HG03280 (cell line): ENCODE results near the gene APLF.
A peak's percentile ranks its signal among the peaks of the same experiment; 100 is the strongest.
"Not testable (repeated sequence)": the region's sequence is repeated elsewhere in the genome, so short reads cannot be mapped to it uniquely, and the experiment has no call there.

Experiments
- ATAC-seq: cut with Tn5 transposase; IDR thresholded peaks from one replicate; pipeline ENCODE4 v1.9.1; 2021; ENCODE audit warnings: mild to moderate bottlenecking, moderate library complexity; ENCODE audit not compliant: unreplicated experiment

Gene APLF

DNA sequence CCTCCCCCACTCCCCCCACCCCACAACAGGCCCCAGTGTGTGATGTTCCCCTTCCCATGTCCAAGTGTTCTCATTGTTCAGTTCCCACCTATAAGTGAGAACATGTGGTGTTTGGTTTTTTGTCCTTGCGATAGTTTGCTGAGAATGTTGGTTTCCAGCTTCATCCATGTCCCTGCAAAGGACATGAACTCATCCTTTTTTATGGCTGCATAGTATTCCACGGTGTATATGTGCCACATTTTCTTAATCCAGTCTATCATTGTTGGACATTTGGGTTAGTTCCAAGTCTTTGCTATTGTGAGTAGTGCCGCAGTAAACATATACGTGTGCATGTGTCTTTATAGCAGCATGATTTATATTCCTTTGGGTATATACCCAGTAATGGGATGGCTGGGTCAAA, 103.0 kb downstream of the APLF start:
- ATAC-seq = not testable (repeated sequence)

DNA sequence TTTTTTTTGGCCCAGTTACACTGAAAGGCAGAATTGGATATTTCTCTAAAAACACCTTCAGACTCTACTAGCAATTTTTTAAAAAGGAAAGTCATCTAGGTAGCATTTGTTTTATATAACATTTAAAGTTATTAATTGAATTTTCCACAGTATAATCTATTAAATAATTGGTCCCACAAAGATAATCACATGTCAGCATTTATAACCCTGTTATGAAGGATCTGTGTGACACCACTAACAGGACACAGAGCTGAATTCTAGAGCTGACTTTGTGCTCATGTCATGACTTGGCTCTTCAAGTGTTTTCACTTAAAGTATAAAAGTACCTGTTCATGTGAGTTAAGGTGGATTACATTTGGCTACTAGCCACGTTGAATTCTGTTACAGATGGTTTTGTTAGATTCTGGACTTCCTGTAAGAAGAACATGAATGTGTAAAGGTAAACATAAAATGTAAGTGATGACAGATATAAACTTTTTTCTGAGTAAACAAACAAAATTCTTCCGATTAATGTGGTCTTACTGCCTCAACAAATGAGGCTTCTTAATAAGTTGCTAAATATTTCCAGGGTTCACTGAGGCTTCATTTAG, 106.9 kb downstream of the APLF start:
- no peak for ATAC-seq

DNA sequence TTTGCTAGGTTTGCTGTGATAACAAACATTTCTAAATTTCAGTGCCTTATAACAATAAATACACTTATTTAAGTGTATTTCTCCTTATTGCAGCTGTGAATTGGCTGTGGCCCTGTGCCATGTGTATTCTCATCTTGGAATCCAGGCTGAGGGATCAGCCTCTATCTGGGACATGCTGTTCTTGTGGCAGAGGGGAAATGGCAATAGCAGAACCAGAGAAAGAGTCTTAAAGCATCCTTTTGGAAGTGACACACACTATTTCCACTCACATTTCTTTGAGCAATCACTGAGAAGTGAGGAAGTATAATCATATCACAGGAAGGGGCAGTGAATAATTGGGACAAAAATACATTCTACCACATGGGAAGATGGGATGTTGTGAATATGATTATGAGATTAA, 109.8 kb downstream of the APLF start:
- ATAC-seq = no peak

DNA sequence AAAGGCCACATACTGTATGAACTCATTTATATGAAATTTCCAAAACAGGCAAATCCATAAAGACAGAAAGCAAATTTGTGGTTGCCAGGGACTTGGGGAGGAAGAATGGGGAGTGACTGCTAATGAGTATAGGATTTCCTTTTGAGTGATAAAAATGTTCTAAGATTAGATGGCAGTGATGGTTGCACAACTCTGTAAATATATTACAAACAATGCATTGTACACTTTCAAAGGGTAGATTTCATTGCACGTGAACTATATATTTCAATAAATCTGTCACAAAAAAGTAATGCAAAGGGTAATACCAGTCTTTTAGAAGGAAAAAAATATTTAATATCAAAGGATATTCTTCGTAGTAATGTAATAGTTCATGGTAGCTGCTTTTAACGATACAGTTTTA, 112.3 kb downstream of the APLF start:
- no peak for ATAC-seq

DNA sequence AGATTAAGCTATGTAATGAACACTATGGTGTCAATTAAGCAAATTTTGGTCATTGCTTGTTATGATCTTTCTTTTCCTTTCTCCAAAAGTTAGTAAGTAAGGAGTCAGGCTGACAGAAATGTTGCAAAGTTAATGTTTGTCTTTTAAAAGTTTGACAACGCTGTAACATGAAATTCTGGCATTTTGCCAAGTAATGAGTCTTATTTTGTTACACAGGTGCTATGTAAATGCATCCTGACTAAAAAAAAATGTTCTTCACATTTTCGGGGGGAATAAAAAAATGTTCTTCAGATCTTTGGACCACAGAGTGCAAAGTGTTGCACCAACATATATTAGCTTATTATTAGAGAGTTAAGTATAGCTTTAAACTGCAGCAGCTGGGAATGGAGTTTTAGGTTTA, 121.2 kb downstream of the APLF start:
- ATAC-seq = no peak

DNA sequence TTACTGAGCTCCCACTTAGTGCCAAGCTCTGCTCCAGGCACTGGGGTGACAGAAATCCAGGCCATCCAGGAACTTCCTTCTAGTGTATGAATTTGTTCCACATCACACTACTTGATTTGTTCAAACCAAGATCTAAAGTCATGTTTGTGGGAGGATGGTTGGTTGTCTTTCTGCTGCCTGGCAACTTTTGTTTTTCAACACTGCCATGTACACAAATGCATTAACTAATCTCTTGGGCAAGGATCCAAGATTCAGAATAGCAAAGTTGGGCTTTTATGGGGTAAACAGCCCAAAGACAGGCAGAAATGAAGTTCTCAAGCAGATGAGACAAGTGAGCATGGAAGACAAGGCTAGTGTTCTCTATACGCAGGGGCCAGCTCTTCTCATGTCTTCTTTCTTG, 122.6 kb downstream of the APLF start:
- no peak for ATAC-seq

DNA sequence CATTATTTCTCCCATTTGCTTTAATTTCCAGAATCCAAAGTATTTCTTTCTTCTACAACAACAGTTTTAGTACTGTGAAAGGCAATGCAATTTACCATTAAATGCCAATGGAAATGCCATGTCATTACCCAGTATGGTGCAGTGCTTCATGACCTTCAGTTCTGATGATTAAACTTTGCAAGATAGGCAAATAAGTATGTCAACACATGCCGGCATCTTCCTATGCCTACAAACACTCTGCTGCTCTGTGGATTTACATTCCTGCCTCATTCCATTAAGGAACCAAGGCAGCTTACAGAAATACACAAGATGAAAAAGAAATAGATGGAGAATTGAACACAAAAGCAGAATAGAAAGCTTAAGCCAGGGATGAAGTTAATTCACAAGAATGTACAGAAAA, 123.3 kb downstream of the APLF start:
- no peak for ATAC-seq

DNA sequence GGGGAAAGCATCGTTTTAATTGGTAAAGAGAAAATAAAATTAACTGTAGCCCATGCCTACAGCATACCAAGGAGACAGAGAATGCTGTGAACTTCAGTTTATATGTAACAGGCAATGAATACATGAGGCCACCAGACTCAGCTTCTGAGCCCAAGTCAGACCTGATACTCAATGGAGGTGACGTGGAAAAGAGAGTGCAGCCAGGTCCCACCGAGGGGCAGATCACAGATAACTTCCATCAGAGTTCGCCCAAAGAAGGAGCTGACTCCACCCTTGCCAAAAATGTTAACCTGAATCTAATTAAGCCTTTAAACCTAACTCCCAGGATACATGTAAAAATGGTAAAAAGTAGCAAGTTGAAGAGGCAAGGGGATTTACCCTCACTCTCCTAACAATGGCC, 123.8 kb downstream of the APLF start:
- no peak for ATAC-seq

DNA sequence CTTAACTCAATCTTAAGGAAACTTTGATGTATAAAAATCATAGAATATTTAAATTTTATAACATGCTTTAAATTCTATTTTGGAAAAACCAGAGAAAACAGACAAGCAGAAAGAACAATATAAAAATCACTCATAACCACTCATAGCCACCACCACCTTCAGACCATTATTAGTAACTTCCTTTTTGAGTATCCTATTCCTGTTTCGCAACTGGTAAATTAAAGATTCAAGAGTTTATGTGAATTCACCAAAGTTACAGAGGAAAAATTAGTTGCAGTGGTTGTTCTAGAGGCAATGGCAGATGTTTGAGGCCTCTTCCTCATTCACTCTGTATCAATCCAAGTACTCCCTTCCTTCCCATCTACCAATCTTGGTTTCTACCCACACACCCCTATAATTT, 126.7 kb downstream of the APLF start:
- ATAC-seq = no peak

DNA sequence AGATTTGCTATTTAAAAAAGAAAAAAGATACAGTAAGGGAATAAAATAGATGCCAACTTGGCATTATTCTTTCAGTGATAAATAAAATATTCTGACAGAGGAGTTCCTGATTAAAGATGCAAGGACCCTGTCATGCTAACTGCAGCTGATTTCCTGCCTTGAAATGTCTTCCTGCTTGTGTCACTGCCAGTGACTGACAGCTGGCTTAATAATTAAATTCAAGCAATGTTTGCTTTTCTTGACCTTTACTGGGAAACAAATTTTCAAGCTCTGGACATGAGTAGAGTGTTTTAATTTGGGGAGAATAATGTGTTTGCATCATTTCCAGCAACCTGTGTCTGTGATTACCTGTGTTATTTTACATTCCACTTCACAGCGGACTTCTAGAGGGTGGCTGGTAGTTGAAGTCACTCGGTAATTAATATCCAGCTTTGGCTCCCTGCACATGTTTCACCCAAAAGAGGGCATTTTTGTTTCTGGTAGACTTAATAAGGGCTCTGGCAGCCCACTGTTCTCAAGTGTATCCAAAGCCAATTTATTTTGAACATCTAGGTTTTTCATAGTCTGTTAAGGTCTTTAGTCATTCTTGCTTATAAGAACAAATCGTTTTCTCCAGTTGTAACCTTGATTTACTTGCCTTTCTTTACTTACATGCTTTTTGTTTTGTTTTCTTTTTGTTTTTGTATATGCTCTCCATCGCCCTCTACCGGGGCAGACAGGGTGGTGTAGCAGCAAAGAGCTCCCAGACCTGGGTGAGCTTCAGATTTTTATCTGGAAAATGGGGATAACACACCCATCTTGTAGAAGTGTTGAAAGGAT, 127.5 kb downstream of the APLF start:
- ATAC-seq = peak; percentile 76

DNA sequence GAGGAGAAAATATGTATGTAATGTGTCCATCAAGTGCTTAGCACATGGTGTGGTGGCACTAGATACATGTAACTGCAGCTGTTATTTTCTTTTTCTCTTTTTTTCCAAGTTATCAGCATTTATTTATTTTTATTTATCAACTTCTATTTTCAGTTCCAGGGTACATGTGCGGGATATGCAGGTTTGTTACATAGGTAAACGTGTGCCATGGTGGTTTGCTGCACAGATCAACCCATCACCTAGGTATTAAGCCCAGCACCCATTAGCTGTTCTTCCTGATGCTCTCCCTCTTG, 128.1 kb downstream of the APLF start:
- not testable (repeated sequence) for ATAC-seq

DNA sequence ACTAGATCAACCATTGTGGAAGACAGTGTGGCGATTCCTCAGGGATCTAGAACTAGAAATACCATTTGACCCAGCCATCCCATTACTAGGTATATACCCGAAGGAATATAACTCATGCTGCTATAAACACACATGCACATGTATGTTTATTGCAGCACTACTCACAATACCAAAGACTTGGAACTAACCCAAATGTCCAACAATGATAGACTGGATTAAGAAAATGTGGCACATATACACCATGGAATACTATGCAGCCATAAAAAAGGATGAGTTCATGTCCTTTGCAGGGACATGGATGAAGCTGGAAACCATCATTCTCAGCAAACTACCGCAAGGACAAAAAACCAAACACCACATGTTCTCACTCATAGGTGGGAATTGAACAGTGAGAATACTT, 133.1 kb downstream of the APLF start:
- not testable (repeated sequence) for ATAC-seq

DNA sequence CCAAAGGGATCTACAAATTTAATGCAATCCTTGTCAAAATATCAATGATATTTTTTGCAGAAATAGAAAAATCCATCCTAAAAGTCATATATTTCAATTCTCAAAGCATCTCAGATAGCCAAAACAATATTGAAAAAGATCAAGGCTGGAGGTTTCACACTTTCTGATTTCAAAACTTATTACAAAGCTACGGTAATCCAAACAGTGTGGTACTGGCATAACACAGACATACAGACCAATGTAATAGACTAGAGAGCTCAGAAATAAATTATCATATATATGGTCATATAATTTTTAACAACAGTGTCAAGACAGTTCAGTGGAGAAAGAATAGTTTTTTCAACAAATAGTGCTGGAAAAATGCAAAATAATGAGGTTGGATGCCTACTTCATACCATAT, 135.7 kb downstream of the APLF start:
- no peak for ATAC-seq

DNA sequence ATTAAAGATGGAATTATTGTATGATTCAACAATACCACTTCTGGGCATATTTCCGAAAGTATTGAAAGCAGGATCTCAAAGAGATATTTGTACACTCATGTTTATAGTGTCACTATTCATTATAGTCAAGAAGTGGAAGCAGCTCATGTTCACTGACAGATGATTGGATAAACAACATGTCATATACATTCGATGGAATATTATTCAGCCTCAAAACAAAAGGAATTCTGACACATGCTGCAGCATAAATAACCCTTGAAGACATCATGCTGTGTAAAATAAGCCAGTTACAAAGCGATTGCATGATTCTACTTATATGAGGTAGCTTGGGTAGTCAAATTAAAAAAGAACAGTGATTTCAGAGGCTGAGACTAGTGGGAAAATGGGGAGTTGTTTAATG, 136.7 kb downstream of the APLF start:
- ATAC-seq = no peak

DNA sequence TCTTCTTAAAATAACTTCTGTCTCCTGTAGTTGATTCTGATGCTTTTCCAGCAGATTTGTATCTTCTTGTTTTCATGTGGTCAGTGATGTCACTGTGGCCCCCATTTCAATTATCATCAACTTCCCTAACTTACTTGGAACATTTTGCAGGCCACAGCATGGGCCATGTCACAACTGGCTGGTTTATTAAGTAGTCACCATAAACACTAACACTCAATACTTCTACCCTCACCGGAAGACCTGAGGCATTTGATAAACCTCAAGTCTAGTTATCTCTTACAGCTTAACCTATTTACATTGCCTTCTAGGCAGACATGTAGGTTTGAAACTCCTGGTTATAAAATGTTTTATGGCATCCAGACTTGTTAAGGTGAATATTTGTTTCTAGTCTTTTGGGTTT, 138.6 kb downstream of the APLF start:
- no peak for ATAC-seq

DNA sequence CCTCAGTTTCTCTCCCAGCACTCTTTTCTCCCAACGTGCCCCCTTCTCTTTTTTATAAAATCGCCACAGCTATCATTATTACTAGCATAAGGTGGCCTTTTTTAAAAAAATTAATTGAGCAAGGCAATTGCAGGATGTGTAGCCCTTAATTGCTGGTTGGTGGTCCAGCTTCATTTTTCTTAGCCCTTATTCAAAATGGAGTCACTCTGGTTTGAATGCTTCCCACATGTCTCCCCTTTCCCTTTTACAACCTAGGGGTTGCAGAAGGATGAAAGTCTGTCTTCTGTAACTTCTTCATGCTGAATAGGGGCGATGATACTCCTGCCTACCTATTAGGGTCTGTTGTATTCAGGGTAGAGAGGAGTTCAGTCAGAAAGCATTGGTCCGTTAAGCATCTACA, 139.4 kb downstream of the APLF start:
- no peak for ATAC-seq

DNA sequence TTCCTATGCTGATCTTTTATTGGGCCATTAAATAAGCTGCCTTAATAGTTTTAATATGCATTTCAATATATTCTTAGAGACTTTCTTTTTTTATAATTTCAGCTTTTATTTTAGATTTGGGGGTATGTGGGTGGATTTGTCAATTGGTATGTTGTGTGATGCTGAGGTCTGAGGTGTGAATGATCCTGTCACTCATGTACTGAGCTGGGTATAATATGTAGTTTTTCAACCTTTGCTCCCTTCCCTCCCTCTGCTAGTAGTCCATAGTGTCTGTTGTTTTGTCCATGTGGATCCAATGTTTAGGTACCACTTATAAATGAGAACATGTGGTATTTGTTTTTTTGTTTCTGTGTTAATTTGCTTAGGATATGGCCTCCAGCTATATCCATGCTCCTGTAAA, 140.5 kb downstream of the APLF start:
- no peak for ATAC-seq

DNA sequence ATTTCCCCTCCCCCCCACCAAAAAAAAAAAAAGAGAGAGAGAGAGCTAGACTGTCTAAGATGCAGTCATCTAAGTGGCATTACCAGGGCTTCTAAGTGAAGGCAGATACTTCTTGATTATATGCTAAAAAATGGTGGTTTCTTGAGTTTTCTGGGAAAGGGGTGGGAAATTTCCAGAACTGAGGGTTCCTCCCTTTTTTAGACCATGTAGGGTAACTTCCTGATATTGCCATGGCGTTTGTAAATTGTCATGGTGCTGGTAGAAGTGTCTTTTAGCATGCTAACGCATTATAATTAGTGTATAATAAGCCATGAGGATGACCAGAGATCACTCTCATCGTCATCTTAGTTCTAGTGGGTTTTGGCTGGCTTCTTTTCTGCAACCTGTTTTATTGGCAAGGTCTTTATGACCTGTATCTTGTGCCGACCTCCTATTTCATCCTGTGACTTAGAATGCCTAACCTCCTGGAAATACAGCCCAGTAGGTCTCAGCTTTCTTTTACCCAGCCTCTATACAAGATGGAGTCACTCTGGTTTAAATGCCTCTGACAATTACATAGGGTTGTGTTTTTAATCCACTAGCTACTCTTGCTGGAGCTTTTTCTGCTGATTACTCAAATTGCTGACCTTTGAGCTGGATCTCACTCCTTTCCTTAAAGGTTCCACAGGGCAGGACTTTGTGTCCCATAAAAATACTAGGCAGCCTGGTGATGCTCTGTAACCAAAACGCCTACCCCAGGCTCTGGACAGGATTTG, 145.6 kb downstream of the APLF start:
- ATAC-seq = no peak

DNA sequence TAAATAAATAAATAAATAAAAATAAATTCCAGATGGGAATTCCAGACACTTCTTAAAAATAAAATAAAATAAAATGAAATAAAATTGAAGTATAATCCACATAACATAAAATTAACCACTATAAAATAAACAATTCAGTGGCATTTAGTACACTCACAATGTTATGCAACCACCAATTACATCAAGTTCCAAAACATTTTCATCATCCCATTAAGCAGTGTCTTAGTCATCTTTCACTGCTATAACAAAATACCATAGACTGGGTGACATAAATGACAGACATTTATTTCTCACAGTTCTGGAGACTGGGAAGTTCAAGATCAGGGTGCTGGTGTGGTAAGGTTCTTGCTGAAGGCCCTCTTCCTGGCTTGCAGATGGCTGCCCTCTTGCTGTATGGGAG, 153.4 kb downstream of the APLF start:
- ATAC-seq = no peak

DNA sequence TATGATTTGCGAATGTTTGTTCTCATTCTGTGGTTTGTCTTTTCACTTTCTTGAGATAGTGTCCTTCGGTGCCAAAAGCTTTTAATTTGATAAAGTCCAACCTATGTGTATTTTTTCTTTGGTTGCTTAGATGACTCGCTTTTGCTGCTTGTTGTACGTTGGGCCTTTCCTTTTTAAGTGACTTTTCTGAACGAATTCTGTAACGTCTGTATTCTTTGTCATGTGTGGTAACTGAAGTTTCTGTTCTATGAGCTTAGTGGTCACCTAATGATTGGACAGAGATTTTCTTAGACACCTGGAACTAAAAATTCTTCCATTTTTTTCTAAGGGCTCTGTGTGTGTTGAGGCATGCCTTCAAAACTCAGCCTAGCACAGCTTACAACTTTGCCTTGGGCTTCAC, 156.4 kb downstream of the APLF start:
- no peak for ATAC-seq

DNA sequence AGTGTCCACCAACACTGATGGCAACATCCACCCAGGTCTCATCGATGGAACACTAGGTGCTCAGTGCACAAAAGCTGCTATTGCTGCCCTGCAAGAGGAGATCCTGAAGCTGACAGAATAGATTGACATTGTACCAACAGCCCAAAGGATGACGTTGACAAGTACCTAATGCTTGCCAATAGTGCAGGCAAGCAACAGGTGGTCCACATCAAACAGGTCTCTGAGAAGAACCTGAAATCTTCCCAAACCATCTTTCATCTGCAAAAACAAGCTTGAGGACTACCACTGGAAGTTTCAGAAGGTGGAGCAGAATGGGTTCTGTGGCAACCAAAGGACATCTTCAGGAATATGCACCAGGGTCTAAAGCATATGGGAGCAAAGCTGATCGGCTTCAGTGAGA, 160.2 kb downstream of the APLF start:
- no peak for ATAC-seq
